Neural crest cell (in vitro differentiated cells): ENCODE data around the gene VKORC1. TPM values are rescaled to one million over a fixed set of nuclear protein-coding genes. Genes with fewer than 3 reads are reported as not detected.

Experiments
- DNase-seq: peaks from one replicate; pipeline ENCODE4 v3.0.0; 2021; ENCODE audit warnings: low read depth, mixed read lengths, low spot score
- H3K27ac Mint-ChIP-seq: one replicate; pipeline ENCODE4 v1.8.0; 2021; ENCODE audit warnings: mild to moderate bottlenecking, mixed read lengths; ENCODE audit not compliant: unreplicated experiment
- H3K27me3 Mint-ChIP-seq: 2 replicates; pipeline ENCODE4 v1.8.0; 2021; ENCODE audit warnings: low read depth, mild to moderate bottlenecking, mixed read lengths
- H3K36me3 Mint-ChIP-seq: 2 replicates; pipeline ENCODE4 v1.8.0; 2021; ENCODE audit warnings: low read depth, mild to moderate bottlenecking, mixed read lengths
- H3K4me1 Mint-ChIP-seq: 2 replicates; pipeline ENCODE4 v1.8.0; 2021; ENCODE audit warnings: mixed read lengths
- H3K4me3 Mint-ChIP-seq: one replicate; pipeline ENCODE4 v1.8.0; 2021; ENCODE audit warnings: mild to moderate bottlenecking, mixed read lengths
- H3K9me3 Mint-ChIP-seq: 2 replicates; pipeline ENCODE4 v1.8.0; 2021; ENCODE audit warnings: mixed read lengths
- CTCF ChIP-seq: fragments of 200-600 bp; sonication (generic); conservative IDR thresholded peaks from 2 replicates; pipeline ENCODE4 v1.5.0; 2021; ENCODE audit warnings: antibody characterized with exemption, mild to moderate bottlenecking
- total RNA-seq: library from RNA; stranded (reverse); gene quantifications from 2 replicates; pipeline ENCODE4 v1.2.1, GENCODE V29; 2021

The VKORC1 gene
- total RNA-seq, 1 donor from 2014 or later = 62.4 TPM

GRCh38 chr16:31130899-31131298 is 36.3 kb upstream of the VKORC1 start:
- Mint-ChIP-seq H3K27me3 (peaks cover 8% of the 10 kb centered on the region), H3K4me3 (no peak overlapping the region)

GRCh38 chr16:31130336-31130891 is 35.8 kb upstream of the VKORC1 start:
- Mint-ChIP-seq H3K4me3 (no peak overlapping the region), H3K9me3 (no peaks in the 10 kb centered on the region), H3K36me3 (no peaks in the 10 kb centered on the region), H3K27ac (no peak overlapping the region), H3K4me1 (peaks cover 14% of the 10 kb centered on the region), H3K27me3 (peaks cover 5% of the 10 kb centered on the region)
- TF ChIP-seq CTCF = no peak
- no peak for DNase-seq

More at GRCh38 chr16:31130899-31131298, 36.3 kb upstream of the VKORC1 start:
- peaks cover 17% of the 10 kb centered on the region for H3K4me1 Mint-ChIP-seq
- H3K27ac Mint-ChIP-seq = no peak overlapping the region
- H3K9me3 Mint-ChIP-seq = no peaks in the 10 kb centered on the region
- DNase-seq = no peak
- no peaks in the 10 kb centered on the region for H3K36me3 Mint-ChIP-seq
- no peak for TF ChIP-seq CTCF

- no peaks in the 10 kb centered on the region for H3K36me3 Mint-ChIP-seq
- H3K27ac Mint-ChIP-seq = no peak overlapping the region
- no peak for DNase-seq
- no peak overlapping the region for H3K4me3 Mint-ChIP-seq
- TF ChIP-seq CTCF = no peak
- H3K4me1 Mint-ChIP-seq = peaks cover 14% of the 10 kb centered on the region
- no peaks in the 10 kb centered on the region for H3K9me3 Mint-ChIP-seq
- peaks cover 5% of the 10 kb centered on the region for H3K27me3 Mint-ChIP-seq
Measured at GRCh38 chr16:31129568-31130335, 35.2 kb upstream of the VKORC1 start.

GRCh38 chr16:31128711-31129567 is 34.3 kb upstream of the VKORC1 start:
- no peaks in the 10 kb centered on the region for H3K36me3 Mint-ChIP-seq
- no peaks in the 10 kb centered on the region for H3K9me3 Mint-ChIP-seq
- peaks cover 6% of the 10 kb centered on the region for H3K4me1 Mint-ChIP-seq
- no peak overlapping the region for H3K27ac Mint-ChIP-seq
- H3K4me3 Mint-ChIP-seq = no peak overlapping the region
- DNase-seq = no peak
- peaks cover under 1% of the 10 kb centered on the region for H3K27me3 Mint-ChIP-seq
- TF ChIP-seq CTCF = no peak

- no peaks in the 10 kb centered on the region for H3K4me1 Mint-ChIP-seq
- no peak overlapping the region for H3K4me3 Mint-ChIP-seq
- H3K27ac Mint-ChIP-seq = no peak overlapping the region
- no peak for DNase-seq
- no peaks in the 10 kb centered on the region for H3K9me3 Mint-ChIP-seq
- H3K36me3 Mint-ChIP-seq = no peaks in the 10 kb centered on the region
- H3K27me3 Mint-ChIP-seq = no peaks in the 10 kb centered on the region
- TF ChIP-seq CTCF = no peak
Measured at GRCh38 chr16:31127182-31127581, 32.6 kb upstream of the VKORC1 start.
